ENCODE measurements around the gene NUAK2.

The NUAK2 gene

DNA sequence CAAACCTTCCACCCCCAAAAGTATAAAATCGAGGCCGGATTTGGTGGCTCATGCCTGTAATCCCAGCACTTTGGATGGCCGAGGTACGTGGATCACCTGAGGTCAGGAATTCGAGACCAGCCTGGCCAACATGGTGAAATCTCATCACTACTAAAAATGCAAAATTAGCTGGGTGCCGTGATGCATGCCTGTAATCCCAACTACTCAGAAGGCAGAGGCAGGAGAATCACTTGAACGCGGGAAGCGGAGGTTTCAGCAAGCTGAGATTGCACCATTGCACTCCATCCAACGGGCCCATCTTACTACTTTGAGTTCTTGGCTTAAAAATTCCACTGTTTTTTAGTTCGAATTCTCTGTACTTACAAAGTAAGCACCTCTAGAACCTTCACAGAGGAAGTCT, 24.2 kb upstream of the NUAK2 start:
- DNase-seq, result no peak

DNA sequence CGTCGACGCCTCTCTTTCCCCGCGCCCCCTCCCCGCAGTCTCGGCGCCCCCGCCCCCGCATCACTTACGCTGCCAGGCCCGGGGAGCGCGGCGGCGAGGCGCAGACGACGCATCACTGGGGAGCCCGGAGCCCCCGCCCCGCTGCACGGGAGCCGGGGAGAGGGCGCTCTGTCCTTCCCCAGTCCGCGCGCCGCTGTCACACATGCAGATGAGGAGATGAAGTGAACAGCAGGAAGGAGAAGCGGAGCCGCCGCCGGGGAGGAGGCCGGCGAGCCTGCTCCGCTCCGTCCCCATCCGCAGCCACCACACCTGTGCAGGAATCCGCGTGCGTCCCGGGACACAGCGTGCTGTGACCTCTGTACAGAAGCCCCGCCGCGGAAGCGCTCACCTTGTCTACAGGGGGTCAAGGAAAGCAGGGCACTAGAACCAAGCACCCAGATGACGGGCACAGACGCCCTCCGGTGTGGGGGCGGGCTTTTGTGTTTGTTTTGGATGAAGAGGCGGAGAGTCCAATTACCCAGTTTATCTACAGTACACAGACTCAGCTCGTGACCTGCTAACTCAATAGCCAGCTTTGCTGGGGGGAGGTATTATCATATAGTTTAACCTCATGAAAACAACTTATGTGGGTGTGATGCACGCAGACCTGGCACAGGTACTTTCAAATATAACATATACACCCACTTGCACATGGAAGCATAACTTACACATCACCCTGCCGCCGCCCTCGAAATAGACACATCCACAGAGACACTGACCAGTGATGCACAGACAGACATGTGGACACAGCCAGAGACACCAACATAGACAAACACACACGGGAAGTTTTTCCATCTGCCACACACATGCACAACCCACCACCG, 22.8 kb upstream of the NUAK2 start:
- DNase-seq, result peak; percentile 39

- peak; percentile 25 for DNase-seq
Observed at GRCh38 chr1:205343431-205344065, 22.0 kb upstream of the NUAK2 start.

DNA sequence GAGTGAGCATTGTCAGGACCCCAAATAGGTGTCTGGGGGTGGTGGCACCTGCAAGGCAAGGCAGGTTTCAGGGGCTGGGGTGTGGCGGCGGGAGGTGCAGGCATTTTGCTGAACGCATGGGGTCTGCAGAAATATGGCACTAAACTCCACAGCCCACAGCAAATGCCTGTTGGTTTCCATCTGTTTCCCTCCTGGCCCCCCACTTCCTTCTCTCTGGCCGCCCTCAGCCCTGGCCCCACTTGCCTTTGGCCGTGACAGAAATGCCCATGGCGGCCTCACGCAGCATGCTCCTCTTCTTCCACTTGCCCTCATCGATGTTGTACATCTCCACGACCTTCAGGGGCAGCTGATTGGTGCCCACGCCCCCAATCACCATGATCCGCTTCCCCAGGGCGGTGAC, 21.4 kb upstream of the NUAK2 start:
- DNase-seq, result no peak

GRCh38 chr1:205340676-205341075, 19.1 kb upstream of the NUAK2 start:
- DNase-seq, result no peak

DNA sequence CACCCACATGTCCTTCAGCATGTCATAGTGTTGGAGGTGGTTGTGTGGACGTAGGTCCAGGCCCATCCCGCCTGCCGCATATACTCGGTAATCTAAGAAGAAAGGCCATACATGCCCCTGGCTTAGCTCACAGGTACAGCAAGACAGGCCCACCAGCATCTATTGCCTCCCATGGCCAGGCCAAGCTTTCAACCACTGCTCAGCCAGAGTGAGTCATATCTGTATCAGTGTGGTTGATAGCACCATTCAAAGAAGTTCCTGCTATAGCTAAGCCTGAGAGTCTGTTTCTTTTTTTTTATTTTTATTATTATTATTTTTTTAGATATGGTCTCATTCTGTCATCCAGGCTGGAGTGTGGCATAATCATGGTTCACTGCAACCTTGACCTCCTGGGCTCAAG, 18.2 kb upstream of the NUAK2 start:
- DNase-seq, result no peak

DNA sequence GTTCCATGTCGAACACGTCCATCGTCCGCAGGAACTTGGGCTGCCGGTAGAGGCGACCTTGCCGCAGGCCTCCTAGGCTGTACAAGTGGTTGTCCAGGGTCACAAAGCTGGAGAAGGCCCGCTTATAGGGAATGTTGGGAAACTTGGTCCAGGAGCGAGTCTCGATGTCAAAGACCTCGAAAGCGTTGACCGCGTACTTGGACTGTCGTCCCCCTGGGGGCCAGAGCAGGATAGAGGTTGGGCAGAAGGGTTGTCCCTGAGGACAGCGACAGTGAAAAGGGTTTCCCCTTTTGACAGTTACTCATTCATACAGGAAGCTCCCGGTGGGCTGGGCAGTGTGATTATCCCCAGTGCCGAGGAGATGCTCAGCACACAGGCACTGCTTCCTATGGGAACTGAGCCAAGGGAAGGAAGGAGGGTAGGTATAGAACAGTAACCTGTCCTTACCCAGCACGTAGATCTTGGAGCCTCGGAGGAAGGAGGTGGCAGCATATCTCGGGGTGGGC, 17.7 kb upstream of the NUAK2 start:
- no peak for DNase-seq

DNA sequence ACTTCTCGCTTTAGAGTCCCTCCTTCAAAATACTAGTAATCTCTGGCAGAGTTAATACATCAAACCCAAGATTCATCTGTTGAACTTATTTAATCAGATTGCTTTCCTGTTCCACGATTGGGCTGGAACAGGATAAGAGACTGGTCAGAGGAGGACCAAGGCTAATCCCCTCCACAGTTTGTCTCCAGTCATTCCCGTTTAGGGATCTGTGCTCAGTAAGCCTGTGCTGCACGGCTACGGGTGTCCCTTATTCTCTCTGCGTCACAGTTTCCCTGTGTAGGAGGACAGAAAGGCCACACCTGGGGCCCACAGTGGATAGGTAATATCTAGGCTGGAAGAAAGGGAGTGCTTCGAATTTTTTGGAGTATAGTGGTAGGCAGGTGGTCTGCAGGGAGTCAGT, 16.5 kb upstream of the NUAK2 start:
- no peak for DNase-seq

DNA sequence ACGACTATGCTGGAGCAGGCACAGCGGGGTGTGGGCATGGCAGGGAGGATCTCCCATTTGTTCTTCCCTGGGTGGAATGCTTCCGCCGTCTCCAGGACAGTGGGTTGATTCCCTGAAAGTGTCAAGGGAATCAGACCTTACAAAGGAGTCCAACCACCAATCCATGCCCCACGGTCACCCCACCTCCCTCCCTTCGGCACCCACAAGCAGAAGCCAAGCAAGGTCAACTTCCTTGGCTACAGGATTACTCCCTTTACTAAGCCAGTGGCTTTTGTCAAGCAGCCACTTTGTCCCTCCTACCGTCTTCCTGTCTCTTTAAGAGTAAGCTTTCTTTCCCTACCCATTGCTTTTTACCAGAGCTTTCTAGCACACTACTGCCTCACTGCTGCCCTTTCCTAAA, 15.9 kb upstream of the NUAK2 start:
- no peak for DNase-seq

DNA sequence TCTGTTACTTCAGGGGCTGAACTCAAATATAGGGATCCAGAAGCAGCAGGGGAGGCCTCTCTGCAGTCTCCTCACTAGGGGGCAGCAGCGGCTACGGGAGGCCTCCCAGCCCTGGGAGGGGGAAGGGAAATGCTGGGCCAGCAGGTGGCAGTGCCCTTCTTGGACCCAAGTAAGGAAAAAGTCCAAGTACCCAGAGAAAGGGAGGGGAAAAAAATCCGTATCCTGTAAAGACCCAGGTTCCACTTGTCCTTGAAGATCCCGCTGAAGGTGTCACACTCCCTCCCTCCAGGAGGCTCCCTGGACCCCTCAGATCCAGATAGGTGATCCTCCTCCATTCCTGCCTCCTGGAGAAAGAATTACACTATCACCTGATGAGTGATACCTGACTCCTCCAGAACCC, 14.1 kb upstream of the NUAK2 start:
- peak; percentile 78 for DNase-seq

DNA sequence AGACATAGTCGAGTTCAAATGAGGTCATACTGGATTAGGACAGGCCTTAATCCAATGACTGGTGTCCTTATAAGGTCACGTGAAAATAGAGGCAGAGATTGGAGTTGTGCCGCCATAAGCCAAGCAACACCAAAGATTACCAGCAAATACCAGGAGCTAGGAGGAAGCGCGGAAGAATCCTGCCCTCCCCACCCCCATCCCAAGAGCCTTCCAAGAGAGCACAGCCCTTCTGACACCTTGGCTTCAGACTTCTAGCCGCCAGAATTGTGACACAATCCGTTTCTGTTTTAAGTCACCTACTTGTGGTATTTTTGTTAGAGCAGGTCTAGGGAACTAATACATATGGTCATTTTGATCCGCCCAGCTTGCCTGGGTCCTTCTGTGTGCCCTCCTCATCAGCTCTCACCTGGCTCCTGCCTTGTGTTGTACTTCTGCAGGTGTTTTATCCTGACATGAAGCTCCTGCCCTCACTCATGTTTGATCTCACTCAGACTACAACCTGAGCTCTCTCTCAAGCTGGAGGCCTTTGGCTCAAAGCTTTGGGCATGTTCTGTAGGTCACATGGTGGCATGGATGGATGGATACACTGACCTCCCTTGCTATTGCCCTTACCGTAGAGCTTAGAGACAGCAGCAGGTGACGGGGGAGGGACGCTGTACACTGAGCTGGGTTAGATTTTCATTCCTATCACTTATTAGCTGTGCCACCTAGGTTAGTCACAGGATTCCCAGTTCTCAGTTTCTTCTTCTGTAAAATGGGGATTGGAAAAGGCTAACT, 10.7 kb upstream of the NUAK2 start:
- DNase-seq, result no peak

- no peak for DNase-seq
Observed at GRCh38 chr1:205330150-205330549, 8.6 kb upstream of the NUAK2 start.

DNA sequence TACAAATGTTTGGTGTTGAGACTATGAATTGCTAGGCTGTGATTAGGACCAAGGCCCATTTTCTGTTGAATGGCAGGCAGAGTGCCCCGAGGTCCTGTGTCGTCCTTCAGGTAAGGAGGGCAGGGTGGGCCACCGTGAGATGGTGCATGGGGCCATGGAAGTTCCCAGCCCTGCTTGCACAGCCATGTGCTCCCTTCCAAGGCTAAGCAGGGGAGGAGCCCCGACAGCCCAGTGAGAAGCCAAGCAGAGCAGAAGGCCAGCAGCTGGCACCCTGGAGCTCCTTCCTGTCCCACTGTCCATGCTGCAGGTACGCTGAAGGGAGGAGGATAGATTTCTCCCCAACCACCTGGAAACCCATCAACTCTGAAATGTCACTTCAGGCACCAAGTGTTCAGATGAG, 8.2 kb upstream of the NUAK2 start:
- DNase-seq, result no peak

DNA sequence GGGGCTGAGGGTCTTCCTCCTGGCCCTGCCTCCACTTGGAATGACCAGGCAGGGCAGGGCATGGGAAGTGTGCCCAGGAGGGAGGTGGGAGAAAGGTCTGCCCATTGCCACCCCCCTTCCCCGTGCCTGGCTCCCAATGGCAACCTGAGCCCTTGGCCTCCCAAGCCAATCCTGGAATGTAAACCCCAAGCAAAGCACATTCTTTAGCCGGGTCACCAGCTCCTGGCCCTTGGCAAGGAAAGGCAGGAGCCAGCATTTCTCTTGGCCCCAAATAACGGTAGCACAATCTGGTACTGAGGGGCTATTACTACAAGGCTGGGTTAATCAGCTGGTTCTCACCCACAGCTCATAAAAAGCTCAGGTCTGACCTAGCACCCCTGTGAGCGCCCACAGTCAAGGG, 6.9 kb upstream of the NUAK2 start:
- DNase-seq, result no peak

DNA sequence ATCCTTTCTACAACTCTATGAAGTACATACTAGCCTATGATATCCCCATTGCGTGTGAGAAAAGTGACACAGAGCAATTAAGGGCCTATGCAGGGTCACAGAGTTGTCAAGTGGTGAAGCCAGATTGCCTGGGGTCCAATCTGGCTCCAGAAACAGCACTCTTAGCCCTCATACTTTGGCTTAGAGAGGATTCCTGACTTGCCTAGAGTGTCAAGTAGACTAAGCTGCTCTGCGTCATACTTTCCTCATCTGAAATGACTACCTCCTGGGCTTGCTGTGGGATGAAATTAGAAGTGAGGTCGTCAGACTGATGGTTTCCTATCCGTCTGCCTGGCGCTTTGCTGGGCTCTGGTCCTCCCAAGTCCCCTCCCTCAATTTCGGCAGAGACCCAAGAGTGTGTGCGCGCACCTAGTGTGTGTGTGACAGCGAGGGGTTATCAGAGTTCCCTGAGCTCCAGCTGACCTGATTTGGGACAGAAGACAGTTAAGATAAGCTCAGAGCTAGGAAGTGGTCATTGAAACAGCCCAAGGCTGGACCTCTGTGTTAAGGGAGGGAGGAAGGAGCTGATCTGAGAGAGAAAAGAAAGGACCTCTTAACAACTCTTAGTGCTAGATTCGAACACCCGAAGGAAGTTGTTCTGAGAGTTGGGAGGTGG, 5.4 kb upstream of the NUAK2 start:
- no peak for DNase-seq

- peak; percentile 60 for DNase-seq
Observed at GRCh38 chr1:205325334-205325884, 3.9 kb upstream of the NUAK2 start.

GRCh38 chr1:205324781-205325180, 3.2 kb upstream of the NUAK2 start:
- DNase-seq, result no peak

- no peak for DNase-seq
Observed at GRCh38 chr1:205323794-205324193, 2.2 kb upstream of the NUAK2 start.

- DNase-seq, result no peak
Observed at GRCh38 chr1:205321959-205322283, 376 bp upstream of the NUAK2 start.

- peak; percentile 28 for DNase-seq
Observed at GRCh38 chr1:205319081-205320018, 2.2 kb downstream of the NUAK2 start.

DNA sequence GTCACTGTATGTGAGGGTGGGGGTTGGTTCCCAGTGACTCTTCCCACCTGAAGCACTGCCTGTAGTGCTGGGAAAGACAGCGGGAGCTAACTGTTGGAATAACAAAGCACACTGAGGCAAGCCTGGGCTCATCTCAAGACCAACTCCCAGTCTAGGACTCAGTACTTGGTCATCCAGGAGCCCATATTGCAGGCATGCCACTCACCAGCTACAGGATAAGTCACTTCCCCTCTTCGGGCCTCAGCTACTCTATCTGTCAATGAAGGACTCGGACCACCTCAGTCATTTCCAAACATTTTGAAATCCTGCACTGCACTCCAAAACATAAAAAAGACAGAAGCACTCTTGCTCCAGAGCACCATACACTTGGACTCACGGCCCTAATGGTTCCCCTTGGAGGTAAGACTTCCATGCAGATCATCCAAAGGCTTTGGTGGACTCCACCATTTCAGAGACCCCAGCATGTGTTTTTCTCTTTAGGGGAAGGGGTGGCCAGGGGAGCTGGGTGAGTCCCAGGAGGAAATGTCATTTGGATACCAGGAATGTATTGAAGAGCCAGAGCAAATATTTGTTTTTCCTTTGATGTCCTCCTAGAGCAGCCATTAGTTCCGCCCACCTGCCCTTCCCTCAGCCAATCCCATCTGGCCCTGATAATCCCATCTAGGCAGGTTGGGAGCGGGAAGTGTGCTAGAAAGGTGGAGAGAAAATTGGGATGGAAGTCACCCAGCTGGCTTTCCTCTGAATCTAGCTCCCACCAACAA, 3.1 kb downstream of the NUAK2 start:
- no peak for DNase-seq

Data from CD4-positive, alpha-beta T cell treated with Interleukin-15 for 1 hour (primary cell).